Middle frontal gyrus (tissue), 1 donor: ENCODE measurements around the gene STS.
"Not testable (repeated sequence)": the region's sequence is repeated elsewhere in the genome, so short reads cannot be mapped to it uniquely, and the experiment has no call there.

ENCODE experiments used
- DNase-seq: peaks from one replicate; pipeline ENCODE4 v3.0.0-alpha.2; 2015; ENCODE audit warnings: low spot score; ENCODE audit errors: extremely low spot score

Gene STS

DNA sequence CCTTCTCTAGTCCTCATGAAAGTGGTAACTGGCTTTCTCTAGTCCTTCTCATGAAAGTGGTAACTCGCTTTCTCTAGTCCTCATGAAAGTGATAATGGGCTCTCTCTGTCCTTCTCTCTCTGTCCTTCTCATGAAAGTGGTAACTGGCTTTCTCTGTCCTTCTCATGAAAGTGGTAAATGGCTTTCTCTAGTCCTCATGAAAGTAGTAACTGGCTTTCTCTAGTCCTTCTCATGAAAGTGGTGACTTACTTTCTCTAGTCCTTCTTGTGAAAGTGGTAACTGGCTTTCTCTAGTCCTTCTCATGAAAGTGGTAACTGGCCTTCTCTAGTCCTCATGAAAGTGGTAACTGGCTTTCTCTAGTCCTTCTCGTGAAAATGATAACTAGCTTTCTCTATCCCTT, 31.3 kb downstream of the STS start:
- DNase-seq = not testable (repeated sequence)

GRCh38 chrX:7179446-7179845, 31.9 kb downstream of the STS start:
- DNase-seq = no peak

DNA sequence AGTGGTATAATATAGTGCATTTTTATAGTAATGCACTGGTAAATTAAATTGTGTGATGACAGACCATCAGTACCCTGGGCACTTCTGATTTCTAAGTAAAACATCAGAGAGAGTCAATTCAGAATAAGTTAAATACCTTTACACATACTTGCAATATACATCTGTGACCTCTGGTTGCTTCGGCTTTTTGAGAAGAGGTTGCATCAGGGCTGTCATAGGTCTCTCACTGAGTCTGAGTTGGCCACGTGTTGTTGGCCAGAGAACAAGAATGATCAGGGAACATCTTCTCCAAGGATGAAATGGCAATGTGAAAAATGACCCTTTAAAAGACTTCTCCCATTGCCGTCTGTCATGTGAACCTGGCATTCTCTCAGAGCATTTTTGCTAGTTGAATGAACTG, 37.3 kb downstream of the STS start:
- no peak for DNase-seq

DNA sequence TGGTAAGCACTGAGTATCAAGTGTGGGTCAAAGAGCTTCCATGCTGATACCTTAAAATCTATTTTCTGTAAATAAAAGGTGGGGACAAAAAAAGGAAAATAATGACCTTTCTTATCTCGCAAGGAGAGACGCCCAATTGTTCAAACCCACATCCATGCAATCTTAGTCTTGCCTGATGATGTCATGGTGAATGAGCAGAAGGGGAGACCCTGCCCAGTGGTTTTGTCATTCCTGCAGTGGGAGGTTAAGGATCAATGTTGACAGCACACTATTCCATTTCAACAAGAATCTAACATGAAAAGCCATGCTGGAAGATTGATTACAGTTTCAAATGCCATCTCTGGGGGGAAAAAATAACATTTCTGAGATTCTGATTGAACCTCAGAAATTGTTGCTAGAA, 41.2 kb downstream of the STS start:
- no peak for DNase-seq

DNA sequence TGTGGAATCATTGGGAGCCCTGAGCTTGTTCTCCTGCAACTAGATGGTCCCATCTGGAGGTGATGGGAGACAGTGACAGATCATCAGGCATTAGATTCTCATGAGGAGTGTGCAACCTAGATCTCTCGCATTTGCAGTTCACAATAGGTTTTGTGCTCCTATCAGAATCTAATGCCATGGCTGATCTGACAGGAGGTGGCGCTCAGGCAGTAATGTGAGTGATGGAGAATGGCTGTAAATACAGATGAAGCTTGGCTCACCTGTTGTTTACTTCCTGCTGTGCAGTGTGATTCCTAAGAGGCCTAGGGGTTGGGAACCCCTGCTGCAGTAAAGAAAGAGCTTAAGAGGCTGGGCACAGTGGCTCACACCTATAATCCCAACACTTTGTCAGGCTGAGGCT, 42.6 kb downstream of the STS start:
- DNase-seq = no peak

GRCh38 chrX:7191681-7192110, 44.2 kb downstream of the STS start:
- no peak for DNase-seq

- no peak for DNase-seq
Measured at GRCh38 chrX:7192871-7193270, 45.4 kb downstream of the STS start.

GRCh38 chrX:7194606-7195005, 47.1 kb downstream of the STS start:
- no peak for DNase-seq
